Heart right ventricle (tissue), 16 donors: Measurements from ENCODE around the gene KCNQ5. TPM values are rescaled to one million over a fixed set of nuclear protein-coding genes. Genes with fewer than 3 reads are reported as not detected.

Experiments used
- ATAC-seq, 8 donors: fragments of 200-7000 bp; cut with Tn5 transposase; one replicate each; pipeline ENCODE4 v1.9.1; 2020; ENCODE audit warnings: mild to moderate bottlenecking in 8 of 8, moderate library complexity in 8 of 8, moderate number of reproducible peaks in 1 of 8
- DNase-seq, 2 donors: peaks; one replicate each; pipeline ENCODE4 v3.0.0-alpha.2; 2020
- H3K27ac ChIP-seq, 10 donors: fragments of 200-600 bp; sonication (generic) in 2 of 10; one replicate each; pipeline versions ENCODE4 v1.5.0 to v1.8.0; 2020 to 2022; ENCODE audit warnings: mild to moderate bottlenecking in 3 of 10
- H3K27me3 ChIP-seq, 7 donors: fragments of 200-600 bp; one replicate each; pipeline ENCODE4 v1.8.0; 2021 to 2022; ENCODE audit warnings: mild to moderate bottlenecking in 2 of 7
- H3K36me3 ChIP-seq, 9 donors: fragments of 200-600 bp; sonication (generic) in 1 of 9; one replicate each; pipeline versions ENCODE4 v1.5.0 to v1.8.0; 2020 to 2022; ENCODE audit warnings: mild to moderate bottlenecking in 2 of 9
- H3K4me1 ChIP-seq, 9 donors: fragments of 200-600 bp; sonication (generic) in 1 of 9; one replicate each; pipeline versions ENCODE4 v1.5.0 to v1.8.0; 2020 to 2022; ENCODE audit warnings: mild to moderate bottlenecking in 4 of 9
- H3K4me3 ChIP-seq, 10 donors: fragments of 200-600 bp; sonication (generic) in 2 of 10; one replicate each; pipeline versions ENCODE4 v1.5.0 to v1.8.0; 2020 to 2022; ENCODE audit warnings: mild to moderate bottlenecking in 7 of 10, moderate library complexity in 2 of 10
- H3K9me3 ChIP-seq, 11 donors: fragments of 200-600 bp in 10 of 11; sonication (generic) in 2 of 11; one replicate each; pipeline versions ENCODE4 v1.5.0 to v1.8.0; 2013 to 2022; ENCODE audit warnings: mild to moderate bottlenecking in 2 of 11, control low read depth in 1 of 11, moderate library complexity in 1 of 11
- CTCF ChIP-seq, 9 donors: fragments of 200-600 bp; sonication (generic) in 2 of 9; IDR thresholded peaks; one replicate each; pipeline versions ENCODE4 v1.5.0 to v1.8.0; 2021 to 2022; ENCODE audit warnings: antibody characterized with exemption in 9 of 9, mild to moderate bottlenecking in 5 of 9, moderate library complexity in 1 of 9
- WGBS, 2 donors: extraction: QIAGEN DNeasy Blood & Tissue Kit; methylation state at CpG; one replicate each; pipeline ENCODE4 v1.1.7; 2013; ENCODE audit warnings: inconsistent platforms in 1 of 2; 5-methylcytosine and 5-hydroxymethylcytosine counted together
- intact Hi-C, 10 donors: fragments of 100-400 bp; cut with DNase I; formaldehyde crosslinking; loops; one replicate each; pipeline versions ENCODE4 v1.11.1 to v1.14.2; 2022
- polyA plus RNA-seq, 2 donors: library from polyadenylated mRNA; stranded (reverse); fragments of 200-250 nt; gene quantifications; one replicate each; pipeline ENCODE4 v1.2.3, GENCODE V29; 2013
- total RNA-seq, 10 donors: library from RNA; stranded (reverse); fragmentation: NEBNext Ultra II Directional in 3 of 10; extraction: Animal tissue kit (Norgen Biotek cat#: 25700) in 3 of 10; gene quantifications; one replicate each; pipeline versions ENCODE4 v1.2.1 to v1.2.4, GENCODE V29; 2021 to 2023
- donor health status: Arrhythmogenic right ventricular cardiomyopathy.
- donor health status: ischemic (EF 13 %, LVEDD 7.1; RV severe dilation, severe dysfunction).
- donor health status: healthy with polysubstance abuse.
- donor health status: DM: no; HTN: yes; CAD: no.
- donor health status: DM: no; HTN: no; CAD: no.
- donor health status: ischemic (EF 25% LVEDD 6.9; RV normal size, moderate dysfunction).
- donor health status: ischemic (EF 25% LVEDD 5.7; RV mildly dilated, moderate dysfunction).
- donor health status: healthy.
- donor health status: DM: yes; HTN: yes; CAD: no.
- donor health status: Ischemic cardiomyopathy.
- donor health status: ischemic (EF 35%, LVEDD 5.7; RV mildly dilated, moderate dysfunction).
- donor health status: nonischemic (EF 11% LVEDD 7.7; RV severe dilation, severe dysfunction).
- donor health status: DM: yes; HTN: yes; CAD: no.
- donor health status: PGD.
- donor health status: ischemic (EF 29% LVEDD 5.4; RV normal size, mild dysfunction).
- donor health status: nonischemic (EF 23%, LVEDD 6.1; RV moderate dilation, normal function).

The KCNQ5 gene
- total and polyA plus RNA-seq, 12 donors: under 0.01 to 0.15 (median 0.12) TPM; not detected in 9

DNA sequence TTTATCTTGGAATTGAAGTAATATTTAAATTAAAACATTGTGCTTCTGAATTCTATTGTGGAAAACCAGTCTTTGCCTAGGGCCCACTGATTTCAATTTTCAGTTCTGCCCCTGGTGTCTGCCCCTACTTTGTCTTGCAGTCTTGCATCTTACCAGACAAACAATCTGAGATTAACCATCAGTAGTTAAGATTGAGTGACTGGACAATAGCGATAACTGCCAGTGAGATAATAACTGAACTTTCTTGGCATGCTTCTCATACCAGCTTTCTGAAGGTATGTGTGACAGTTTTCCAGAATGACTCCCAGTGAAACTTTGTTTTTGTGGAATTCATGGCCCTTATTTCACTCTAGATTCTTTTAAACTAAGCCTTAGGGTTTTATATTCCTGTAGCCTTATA is 53.5 kb downstream of the KCNQ5 start:
- no peaks in the 10 kb centered on the region for H3K4me1 ChIP-seq
- DNase-seq (no peak), ATAC-seq (no peak)
- no peaks in the 10 kb centered on the region for H3K36me3 ChIP-seq
- H3K27me3 ChIP-seq: no peaks in the 10 kb centered on the region
- 33 to 41% methylated on average over 1 of the region's 1 CpG for WGBS, 2 donors
- peaks cover 0 to 2% (median 0%) of the 10 kb centered on the region in 11 donors for H3K9me3 ChIP-seq
- intact Hi-C loops: no loop called here
- no peak overlapping the region for H3K4me3 ChIP-seq
- H3K27ac ChIP-seq: no peak overlapping the region
- TF ChIP-seq CTCF (IDR thresholded peaks at IDR 0.05): no peak

GRCh38 chr6:72676995-72677394 is 55.1 kb downstream of the KCNQ5 start:
- WGBS, 2 donors: 80 to 87% methylated on average over 3 of the region's 3 CpGs
- no peak for TF ChIP-seq CTCF (IDR thresholded peaks at IDR 0.05)

DNA sequence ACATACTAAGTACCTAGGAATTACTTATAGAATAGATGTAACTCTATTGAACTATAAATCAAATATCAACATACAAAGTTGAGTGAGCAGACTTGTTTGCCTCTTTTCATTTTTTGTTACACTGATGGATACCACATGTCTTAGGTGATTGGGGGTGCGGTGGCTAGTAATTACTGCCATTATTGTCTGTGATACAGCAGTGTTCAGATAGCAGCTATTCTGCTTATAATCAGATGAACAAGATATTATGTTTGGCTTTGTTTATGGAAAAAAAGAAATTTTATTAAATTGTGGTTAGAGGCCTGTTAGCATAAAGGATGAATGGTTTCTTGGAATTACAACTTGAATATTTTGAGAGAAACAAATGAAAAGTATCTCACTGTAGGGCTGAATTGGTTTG is 55.9 kb downstream of the KCNQ5 start:
- H3K27me3 ChIP-seq: no peaks in the 10 kb centered on the region

More at GRCh38 chr6:72676995-72677394, 55.1 kb downstream of the KCNQ5 start:
- DNase-seq (no peak), ATAC-seq (no peak)
- H3K4me3 ChIP-seq: no peak overlapping the region
- no peaks in the 10 kb centered on the region for H3K27me3 ChIP-seq
- H3K4me1 ChIP-seq: no peaks in the 10 kb centered on the region
- peaks cover 0 to 2% (median 0%) of the 10 kb centered on the region in 11 donors for H3K9me3 ChIP-seq
- H3K36me3 ChIP-seq: no peaks in the 10 kb centered on the region
- intact Hi-C loops: no loop called here
- no peak overlapping the region for H3K27ac ChIP-seq

DNA sequence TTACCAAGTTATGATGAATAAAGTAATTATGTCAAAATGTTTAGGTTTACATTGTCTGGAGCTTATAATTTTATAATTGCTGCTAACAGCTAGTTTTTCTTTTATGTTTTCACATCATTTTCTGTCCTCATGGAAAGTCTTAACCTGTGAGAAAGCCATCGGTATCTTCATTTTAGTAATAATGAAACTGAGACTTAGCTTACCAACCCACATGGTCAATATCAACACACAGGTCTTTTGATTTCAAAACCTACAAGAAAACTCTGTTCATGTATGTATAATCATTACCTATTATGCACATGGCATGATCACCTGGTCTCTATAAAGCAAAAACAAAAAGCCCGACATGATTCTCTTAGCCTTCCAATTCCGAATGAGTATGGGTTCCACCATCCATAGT is 61.9 kb downstream of the KCNQ5 start:
- intact Hi-C loops: no loop called here

More for the DNA sequence above, 55.9 kb downstream of the KCNQ5 start:
- no peak for DNase-seq
- no peak overlapping the region for H3K4me3 ChIP-seq
- TF ChIP-seq CTCF (IDR thresholded peaks at IDR 0.05): no peak
- H3K9me3 ChIP-seq: peaks cover 0 to 2% (median 0%) of the 10 kb centered on the region in 11 donors
- no peak overlapping the region for H3K27ac ChIP-seq
- no peaks in the 10 kb centered on the region for H3K36me3 ChIP-seq
- intact Hi-C loops: no loop called here
- no peaks in the 10 kb centered on the region for H3K4me1 ChIP-seq
- ATAC-seq: no peak
- 76 to 84% methylated on average over 1 of the region's 1 CpG for whole genome bisulfite sequencing, 2 donors

More for the DNA sequence above, 61.9 kb downstream of the KCNQ5 start:
- no peaks in the 10 kb centered on the region for H3K36me3 ChIP-seq
- H3K9me3 ChIP-seq: peaks cover 0 to 2% (median 0%) of the 10 kb centered on the region in 11 donors
- H3K27me3 ChIP-seq: no peaks in the 10 kb centered on the region
- WGBS, 2 donors: 91 to 95% methylated on average over 3 of the region's 3 CpGs
- DNase-seq (no peak), ATAC-seq (no peak)
- no peak overlapping the region for H3K27ac ChIP-seq
- no peak for TF ChIP-seq CTCF (IDR thresholded peaks at IDR 0.05)
- H3K4me3 ChIP-seq: no peak overlapping the region
- H3K4me1 ChIP-seq: no peaks in the 10 kb centered on the region
